T47D (cell line): ENCODE data around the gene NFIL3.
"Not testable (repeated sequence)": the region's sequence is repeated elsewhere in the genome, so short reads cannot be mapped to it uniquely, and the experiment has no call there.

Source experiments
- DNase-seq, 2 experiments: peaks; one replicate each; pipeline versions ENCODE4 v3.0.0 to v3.0.0-alpha.2; 2011 to 2012; ENCODE audit warnings: low read depth in 1 of 2, low spot score in 1 of 2
- JUND ChIP-seq: IDR thresholded peaks from 2 replicates; pipeline ENCODE4 v1.6.1; 2012; ENCODE audit warnings: low read depth
- in situ Hi-C: cut with HindIII; loops from 2 replicates; pipeline ENCODE4 v1.10.0; 2016; ENCODE audit warnings: low sequenced_read_pairs, low pct_unique_long_range_greater_than_20kb

Gene NFIL3, protein sequence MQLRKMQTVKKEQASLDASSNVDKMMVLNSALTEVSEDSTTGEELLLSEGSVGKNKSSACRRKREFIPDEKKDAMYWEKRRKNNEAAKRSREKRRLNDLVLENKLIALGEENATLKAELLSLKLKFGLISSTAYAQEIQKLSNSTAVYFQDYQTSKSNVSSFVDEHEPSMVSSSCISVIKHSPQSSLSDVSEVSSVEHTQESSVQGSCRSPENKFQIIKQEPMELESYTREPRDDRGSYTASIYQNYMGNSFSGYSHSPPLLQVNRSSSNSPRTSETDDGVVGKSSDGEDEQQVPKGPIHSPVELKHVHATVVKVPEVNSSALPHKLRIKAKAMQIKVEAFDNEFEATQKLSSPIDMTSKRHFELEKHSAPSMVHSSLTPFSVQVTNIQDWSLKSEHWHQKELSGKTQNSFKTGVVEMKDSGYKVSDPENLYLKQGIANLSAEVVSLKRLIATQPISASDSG

DNA sequence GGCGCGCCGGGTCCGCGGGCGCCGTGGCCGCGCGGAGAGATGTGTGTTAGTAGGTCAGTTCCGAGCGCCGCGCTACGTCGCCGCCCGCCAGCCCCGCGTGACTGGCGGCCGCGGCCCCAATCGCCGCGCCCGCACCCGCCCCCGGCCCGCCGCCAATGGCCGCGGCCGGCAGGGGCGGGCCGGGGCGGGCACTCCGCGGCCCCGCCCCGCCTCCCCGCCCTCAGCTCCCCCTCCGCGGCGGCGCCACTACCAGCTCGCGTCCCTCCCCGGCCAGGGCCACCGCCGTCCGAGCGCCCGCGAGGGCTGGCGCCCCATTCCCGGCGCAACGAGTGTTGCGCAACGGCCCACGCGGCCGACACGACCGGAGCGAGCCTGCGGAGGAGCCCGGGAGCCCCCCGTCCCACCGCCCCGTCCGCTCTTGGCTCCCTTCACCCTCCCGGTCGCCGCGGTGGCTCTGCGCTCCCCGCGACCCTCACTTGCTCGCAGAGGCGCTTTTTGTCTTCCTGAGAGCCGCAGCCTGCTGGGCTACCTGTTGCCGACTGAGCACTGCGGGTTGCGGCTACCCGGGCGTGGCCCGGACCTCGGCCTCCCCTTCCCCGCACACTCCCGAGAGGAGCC lies at the start of gene NFIL3:
NFIL3 (minus strand) TSS at position 48 of the 618 bp plus-strand sequence. CDS start 13,098 bp downstream, outside the sequence.
- peak; percentile 91 to 92 for DNase-seq
- TF ChIP-seq JUND = no peak
- in situ Hi-C loops = no loop called here

DNA sequence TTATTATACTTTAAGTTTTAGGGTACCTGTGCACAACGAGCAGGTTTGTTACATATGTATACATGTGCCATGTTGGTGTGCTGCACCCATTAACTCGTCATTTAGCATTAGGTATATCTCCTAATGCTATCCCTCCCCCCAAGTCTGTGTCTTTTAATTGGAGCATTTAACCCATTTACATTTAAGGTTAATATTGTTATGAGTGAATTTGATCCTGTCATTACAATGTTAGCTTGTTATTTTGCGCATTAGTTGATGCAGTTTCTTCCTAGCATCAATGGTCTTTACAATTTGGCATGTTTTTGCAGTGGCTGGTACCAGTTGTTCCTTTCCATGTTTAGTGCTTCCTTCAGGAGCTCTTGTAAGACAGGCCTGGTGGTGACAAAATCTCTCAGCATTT lies 47.9 kb upstream of the NFIL3 start:
- in situ Hi-C loops, DNase-seq: not testable (repeated sequence)

DNA sequence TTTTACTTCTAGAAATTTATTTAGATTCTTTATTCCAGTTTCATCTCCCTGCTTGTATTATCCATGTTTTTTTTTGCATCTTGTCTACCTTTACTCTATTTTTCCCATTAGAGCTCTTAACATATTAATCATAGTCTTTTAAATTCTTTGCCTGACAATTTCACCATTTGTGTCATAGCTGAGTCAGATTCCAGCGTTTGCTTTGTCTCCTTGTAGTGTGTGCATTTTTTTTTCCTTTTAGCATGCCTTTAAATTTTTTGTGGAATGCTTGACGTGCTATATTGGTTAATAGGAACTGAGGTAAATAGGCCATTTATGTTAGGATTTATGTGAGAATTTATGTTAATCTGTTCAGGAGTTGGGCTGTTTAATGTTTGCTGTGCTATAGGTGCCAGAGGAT lies 41.8 kb upstream of the NFIL3 start:
- no peak for DNase-seq
- TF ChIP-seq JUND = no peak
- in situ Hi-C loops = no loop called here

DNA sequence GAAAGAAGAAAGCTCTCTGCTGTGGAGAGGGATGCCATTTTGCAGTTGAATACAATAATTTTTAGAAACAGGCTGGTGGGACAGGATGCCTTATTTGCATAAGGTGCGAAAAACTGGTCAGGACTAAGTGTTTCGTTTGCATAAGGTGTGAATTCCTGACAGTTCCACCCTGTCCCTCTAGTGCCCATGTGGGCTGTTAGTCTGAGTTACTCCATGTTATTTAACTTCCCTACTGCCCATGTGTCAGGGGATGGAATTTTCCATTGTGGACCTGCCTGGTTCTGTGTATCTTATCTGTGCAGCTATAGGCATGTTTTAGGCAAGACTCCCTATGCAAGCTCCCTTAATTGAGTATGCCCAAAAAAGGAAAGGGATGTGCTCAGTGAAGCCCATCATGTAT lies 35.3 kb upstream of the NFIL3 start:
- in situ Hi-C loops = no loop called here
- no peak for TF ChIP-seq JUND
- DNase-seq = no peak

DNA sequence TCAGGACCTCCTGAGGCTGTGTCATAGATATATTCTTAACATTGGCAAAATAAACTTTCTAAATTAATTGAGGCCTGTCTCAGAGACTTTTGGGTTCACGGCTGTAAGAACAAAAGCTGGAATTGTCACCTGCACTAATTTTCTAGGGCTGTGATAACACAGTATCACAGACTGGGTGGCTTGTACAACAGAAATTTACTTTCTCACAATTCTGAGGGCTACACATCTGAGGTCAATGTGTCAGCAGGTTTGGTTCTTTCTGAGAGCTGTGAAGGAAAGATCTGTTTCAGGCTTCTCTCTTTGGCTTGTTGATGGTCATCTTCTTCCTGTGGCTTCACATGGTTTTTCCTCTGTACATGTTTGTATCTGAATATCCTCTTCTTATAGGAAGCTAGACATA lies 29.2 kb upstream of the NFIL3 start:
- in situ Hi-C loops = no loop called here
- DNase-seq = no peak
- no peak for TF ChIP-seq JUND

DNA sequence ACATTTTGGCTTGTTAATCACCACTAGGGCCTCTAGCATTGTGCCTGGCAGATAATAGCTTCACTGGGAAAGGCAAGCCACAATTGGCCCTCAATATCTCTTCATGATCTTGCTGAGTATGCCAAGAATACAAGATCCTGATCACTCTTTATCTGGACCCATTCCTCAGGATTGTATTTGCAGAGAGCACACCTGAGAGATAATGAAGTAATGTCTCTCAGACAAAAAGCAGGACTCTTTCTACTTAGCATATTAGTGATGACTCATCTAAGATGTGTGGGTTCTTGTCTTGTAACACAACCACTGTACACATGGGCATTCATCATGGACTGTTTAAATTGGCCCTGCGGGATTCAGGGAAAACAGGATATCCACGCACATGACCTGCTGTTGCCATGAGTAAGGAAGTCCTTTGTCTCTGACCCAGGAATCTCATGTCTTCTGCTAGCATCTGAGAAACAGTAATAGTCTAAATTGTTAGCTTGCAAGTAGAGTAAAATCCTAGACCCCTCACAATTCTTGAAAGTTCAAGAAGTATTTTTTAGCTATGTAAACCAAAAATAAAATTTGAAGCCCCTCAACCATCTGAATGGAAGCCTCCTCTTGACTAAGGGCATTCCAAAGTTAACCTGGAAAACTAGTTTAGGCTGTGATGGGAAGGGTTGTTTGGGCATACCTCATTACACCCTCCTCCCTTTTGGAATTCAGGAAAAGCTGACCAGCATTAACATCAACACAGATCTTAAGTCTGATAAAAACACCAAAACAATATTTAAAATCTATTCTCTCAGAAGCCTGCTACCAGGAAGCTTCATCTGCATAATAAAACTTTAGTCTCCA lies 28.0 kb upstream of the NFIL3 start:
- in situ Hi-C loops = no loop called here
- DNase-seq = peak in 1 of 2 experiments; percentile 19
- no peak for TF ChIP-seq JUND

DNA sequence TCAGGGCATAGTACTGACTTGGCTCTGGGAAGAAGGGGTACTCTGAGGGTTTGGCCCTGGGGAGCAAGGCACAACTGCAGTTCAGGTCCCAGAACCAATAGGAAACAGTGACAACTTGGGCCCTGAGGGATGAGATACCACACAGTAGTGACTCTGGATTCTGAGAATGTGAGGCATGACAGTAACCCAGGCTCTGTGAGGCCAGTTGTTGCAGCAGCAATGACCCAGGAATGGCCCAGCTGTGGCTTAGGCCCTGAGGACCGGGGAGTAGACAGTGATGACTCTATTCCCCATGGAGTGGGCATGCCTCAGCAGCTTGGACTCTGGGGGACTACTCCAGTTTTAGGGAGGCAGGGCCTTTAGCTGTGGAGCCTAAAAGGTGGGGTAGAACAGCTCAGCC lies 21.5 kb upstream of the NFIL3 start:
- no peak for DNase-seq
- no peak for TF ChIP-seq JUND
- in situ Hi-C loops = no loop called here

DNA sequence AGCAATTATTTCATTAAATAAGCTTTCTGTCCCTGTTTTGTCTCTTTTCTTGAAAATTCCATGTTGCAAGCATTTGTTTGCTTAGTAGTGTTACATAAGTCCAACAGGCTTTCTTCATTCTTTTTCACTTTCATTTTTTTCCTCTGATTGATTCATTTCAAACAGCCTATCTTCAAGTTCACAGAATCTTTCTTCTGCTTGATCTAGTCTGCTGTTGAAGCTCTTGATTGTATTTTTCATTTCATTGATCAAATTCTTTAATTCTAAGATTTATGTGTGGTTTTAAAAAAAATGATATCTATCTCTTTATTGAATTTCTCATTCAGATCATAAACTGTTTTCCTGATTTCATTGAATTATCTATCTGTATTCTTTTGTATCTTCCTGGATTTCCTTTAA lies 20.4 kb upstream of the NFIL3 start:
- TF ChIP-seq JUND = no peak
- in situ Hi-C loops = no loop called here
- no peak for DNase-seq

DNA sequence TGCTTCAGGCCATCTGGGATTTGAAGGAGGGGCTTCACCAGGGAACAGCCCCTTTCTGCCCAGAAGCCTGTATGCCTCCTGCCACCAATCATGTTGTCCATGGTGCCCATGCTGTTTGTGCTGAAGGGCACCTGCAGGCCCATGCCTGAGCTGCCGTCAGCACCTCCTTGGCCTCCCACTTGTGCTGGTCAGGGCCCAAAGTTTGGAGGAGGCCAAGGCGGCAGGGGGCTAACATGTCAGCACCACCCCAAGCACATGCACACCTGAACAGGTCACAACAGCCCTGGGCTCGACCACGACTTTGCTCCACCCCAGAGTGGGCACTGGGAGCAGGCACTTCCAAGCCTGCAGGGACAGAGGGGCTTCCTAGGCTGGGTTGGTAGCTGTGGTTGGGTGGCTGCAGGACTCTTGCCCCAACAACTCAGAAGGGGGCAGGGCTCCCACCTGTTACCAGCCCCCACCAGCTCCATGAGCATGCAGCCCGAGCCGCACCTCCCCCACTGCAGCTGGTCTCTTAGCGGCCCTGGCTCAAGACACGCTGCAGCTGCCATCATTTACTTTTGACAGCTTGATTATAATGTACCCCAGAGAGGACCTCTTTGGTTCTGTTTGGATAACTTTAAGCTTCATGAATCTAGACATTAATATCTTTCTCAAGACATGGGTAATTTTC lies 19.8 kb upstream of the NFIL3 start:
- DNase-seq = no peak
- no peak for TF ChIP-seq JUND
- in situ Hi-C loops = no loop called here

DNA sequence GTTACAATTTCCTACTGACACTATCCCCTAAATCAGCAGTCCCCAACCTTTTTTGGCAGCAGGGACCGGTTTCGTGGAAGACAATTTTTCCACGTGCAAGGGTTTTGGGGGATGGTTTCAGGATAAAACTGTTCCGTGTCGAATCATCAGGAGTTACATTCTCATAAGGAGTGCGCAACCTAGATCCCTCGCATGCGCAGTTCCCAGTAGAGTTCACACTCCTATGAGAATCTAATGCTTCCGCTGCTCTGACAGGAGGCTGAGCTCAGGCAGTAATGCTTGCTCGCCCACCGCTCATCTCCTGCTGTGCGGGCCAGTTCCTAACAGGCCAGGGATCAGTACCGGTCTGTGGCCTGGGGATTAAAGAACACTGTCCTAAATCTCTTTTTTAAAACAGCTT lies 13.2 kb upstream of the NFIL3 start:
- no peak for TF ChIP-seq JUND
- no peak for DNase-seq
- in situ Hi-C loops = no loop called here

DNA sequence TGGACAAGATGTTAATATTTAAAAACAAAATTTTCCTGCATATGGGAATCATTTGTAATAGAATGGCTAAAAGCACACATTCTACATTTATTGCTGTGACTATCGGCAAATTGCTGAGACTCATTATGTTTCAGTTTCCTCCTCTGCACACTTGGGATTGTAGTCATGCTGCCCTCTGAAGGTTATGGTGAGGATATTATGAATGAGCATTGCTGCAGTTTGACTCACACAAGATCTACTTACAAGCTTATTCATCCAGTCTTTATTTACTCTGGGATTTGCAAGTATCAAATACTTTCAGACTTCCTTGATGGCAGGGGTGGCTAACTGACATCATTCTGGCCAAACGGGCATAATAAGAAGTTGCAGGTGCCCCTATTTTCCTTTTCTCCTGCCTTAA lies 9.5 kb upstream of the NFIL3 start:
- no peak for TF ChIP-seq JUND
- in situ Hi-C loops = no loop called here
- DNase-seq = peak; percentile 69 to 82

DNA sequence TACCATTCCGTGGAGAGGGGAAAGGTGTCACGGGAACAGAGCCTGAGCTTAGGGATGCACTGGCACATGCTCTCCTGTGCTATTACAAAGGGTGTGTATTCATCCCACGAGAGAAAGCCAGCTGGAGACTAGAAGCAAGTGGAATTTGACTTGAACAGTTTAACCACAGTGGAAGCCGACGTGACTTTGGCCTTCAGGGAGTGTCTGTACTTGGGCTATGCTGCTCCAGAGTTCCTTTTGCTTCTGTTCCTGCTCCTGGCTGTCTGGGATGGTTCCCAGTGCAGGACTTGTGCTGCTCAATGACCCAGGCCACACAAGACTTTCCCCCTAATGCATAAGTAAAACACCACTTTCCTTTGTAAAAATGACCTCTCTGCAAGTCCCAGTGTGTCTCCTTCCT lies 7.9 kb upstream of the NFIL3 start:
- DNase-seq = no peak
- no peak for TF ChIP-seq JUND
- in situ Hi-C loops = no loop called here

DNA sequence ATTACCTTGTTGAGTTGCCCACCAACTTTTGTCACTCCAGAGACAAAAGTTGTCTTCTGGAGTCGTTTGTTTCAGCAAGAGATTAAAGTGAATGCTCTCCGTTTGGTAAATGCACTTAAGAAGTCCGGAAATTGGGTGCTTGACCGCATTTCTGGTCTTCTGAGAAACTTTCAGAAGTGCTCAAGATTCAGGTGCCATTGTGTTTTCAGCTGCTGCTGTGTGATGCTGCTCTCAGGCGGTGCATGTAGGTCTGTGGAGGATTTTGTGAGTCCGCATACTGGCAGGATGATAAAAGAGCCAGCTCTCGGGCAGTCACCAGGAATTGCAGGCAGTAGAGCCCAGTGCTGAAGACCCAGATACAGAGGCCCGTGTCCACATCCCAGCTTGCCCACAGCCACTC lies 5.9 kb upstream of the NFIL3 start:
- DNase-seq = no peak
- no peak for TF ChIP-seq JUND
- in situ Hi-C loops = no loop called here
